CD4-positive, CD25-positive, alpha-beta regulatory T cell (primary cell): ENCODE measurements around the gene MISP. TPM values are rescaled to one million over a fixed set of nuclear protein-coding genes. Genes with fewer than 3 reads are reported as not detected.
A peak's percentile ranks its signal among the peaks of the same experiment; 100 is the strongest.
"Not testable (repeated sequence)": the region's sequence is repeated elsewhere in the genome, so short reads cannot be mapped to it uniquely, and the experiment has no call there.

ENCODE experiments used
- ATAC-seq, 2 donors: fragments of 150-1000 bp; cut with Tn5 transposase; one replicate each; pipeline ENCODE4 v1.10.0; 2021; ENCODE audit warnings: low read depth in 2 of 2, moderate number of reproducible peaks in 2 of 2, moderate library complexity in 1 of 2
- DNase-seq, 3 donors: peaks; one replicate each; pipeline versions ENCODE4 v3.0.0 to v3.0.0-alpha.2; 2012 to 2022; ENCODE audit warnings: mixed read lengths in 1 of 3
- H3K27ac ChIP-seq: one replicate; pipeline ENCODE4 v1.7.0; 2013; ENCODE audit warnings: mild to moderate bottlenecking, low read length; ENCODE audit not compliant: insufficient read depth, poor library complexity, severe bottlenecking
- H3K27me3 ChIP-seq: one replicate; pipeline ENCODE4 v1.7.0; 2013; ENCODE audit warnings: low read length; ENCODE audit not compliant: control insufficient read depth, insufficient read depth
- H3K36me3 ChIP-seq: one replicate; pipeline ENCODE4 v1.7.0; 2013; ENCODE audit warnings: mild to moderate bottlenecking, low read length, moderate library complexity; ENCODE audit not compliant: control insufficient read depth, insufficient read depth
- H3K4me1 ChIP-seq: 2 replicates; pipeline ENCODE4 v1.7.0; 2013; ENCODE audit warnings: mild to moderate bottlenecking, low read length; ENCODE audit not compliant: insufficient read depth, control insufficient read depth, poor library complexity, severe bottlenecking
- H3K4me3 ChIP-seq: one replicate; pipeline ENCODE4 v1.7.0; 2013; ENCODE audit warnings: low read depth, mild to moderate bottlenecking, low read length, moderate library complexity
- H3K9me3 ChIP-seq, 2 experiments: 1 replicate in 1 of 2; 2 replicates in 1 of 2; pipeline ENCODE4 v1.7.0; 2013; ENCODE audit warnings: low read length in 2 of 2, mild to moderate bottlenecking in 1 of 2, moderate library complexity in 1 of 2; ENCODE audit not compliant: control insufficient read depth in 2 of 2
- H3K27ac Mint-ChIP-seq, 3 donors: one replicate each; pipeline ENCODE4 v1.8.0; 2020 to 2022; ENCODE audit warnings: mild to moderate bottlenecking in 3 of 3, mixed read lengths in 3 of 3, moderate library complexity in 2 of 3
- H3K27me3 Mint-ChIP-seq: one replicate; pipeline ENCODE4 v1.8.0; 2022; ENCODE audit warnings: mild to moderate bottlenecking, mixed read lengths
- H3K36me3 Mint-ChIP-seq: one replicate; pipeline ENCODE4 v1.8.0; 2020; ENCODE audit warnings: mixed read lengths
- H3K4me1 Mint-ChIP-seq, 4 donors: one replicate each; pipeline ENCODE4 v1.8.0; 2020 to 2022; ENCODE audit warnings: mixed read lengths in 4 of 4, mild to moderate bottlenecking in 1 of 4
- H3K4me3 Mint-ChIP-seq, 4 donors: one replicate each; pipeline ENCODE4 v1.8.0; 2020 to 2022; ENCODE audit warnings: mild to moderate bottlenecking in 4 of 4, mixed read lengths in 4 of 4, moderate library complexity in 3 of 4
- H3K9me3 Mint-ChIP-seq, 7 donors: one replicate each; pipeline ENCODE4 v1.8.0; 2020 to 2022; ENCODE audit warnings: mixed read lengths in 7 of 7, mild to moderate bottlenecking in 3 of 7, moderate library complexity in 2 of 7
- polyA plus RNA-seq, 4 donors: library from polyadenylated mRNA; unstranded; fragments of 300-500 nt; fragmentation: Illumina TruSeq; gene quantifications; one replicate each; pipeline ENCODE4 v1.2.3, GENCODE V29; 2021
- total RNA-seq: library from RNA; stranded (reverse); gene quantifications from one replicate; pipeline ENCODE4 v1.2.3, GENCODE V29; 2022

The MISP gene
- total and polyA plus RNA-seq, 5 donors from 2014 or later, result not detected

- not testable (repeated sequence) for H3K4me3 ChIP-seq, H3K9me3 Mint-ChIP-seq, H3K27me3 Mint-ChIP-seq, H3K27ac ChIP-seq, ATAC-seq, H3K4me1 Mint-ChIP-seq, H3K4me1 ChIP-seq, H3K27me3 ChIP-seq, DNase-seq, H3K36me3 Mint-ChIP-seq, H3K36me3 ChIP-seq, H3K4me3 Mint-ChIP-seq
- peak overlapping the region in 1 of 3 donors; percentile 8 for H3K27ac Mint-ChIP-seq
- H3K9me3 ChIP-seq, result peaks cover 1 to 17% of the 10 kb centered on the region in 2 experiments
Observed at GRCh38 chr19:745138-745537, 5.8 kb upstream of the MISP start.

- Histone ChIP-seq H3K27ac (no peak overlapping the region), H3K4me3 (no peak overlapping the region), H3K36me3 (no peaks in the 10 kb centered on the region), H3K4me1 (no peaks in the 10 kb centered on the region), H3K27me3 (no peaks in the 10 kb centered on the region), H3K9me3 (peaks cover 1 to 17% of the 10 kb centered on the region in 2 experiments)
- Mint-ChIP-seq H3K27ac (no peak overlapping the region), H3K4me3 (no peak overlapping the region), H3K9me3 (peaks cover 0 to 4% (median 0%) of the 10 kb centered on the region in 7 donors), H3K4me1 (no peaks in the 10 kb centered on the region), H3K36me3 (no peaks in the 10 kb centered on the region), H3K27me3 (no peaks in the 10 kb centered on the region)
- no peak for DNase-seq
- no peak for ATAC-seq
Observed at GRCh38 chr19:746208-746819, 4.6 kb upstream of the MISP start.

GRCh38 chr19:746956-747355, 4.0 kb upstream of the MISP start:
- H3K27ac Mint-ChIP-seq, result no peak overlapping the region
- ATAC-seq (no peak), DNase-seq (no peak)
- no peaks in the 10 kb centered on the region for H3K4me1 Mint-ChIP-seq
- no peaks in the 10 kb centered on the region for H3K4me1 ChIP-seq
- H3K36me3 Mint-ChIP-seq, result no peaks in the 10 kb centered on the region
- H3K4me3 Mint-ChIP-seq, result no peak overlapping the region
- H3K4me3 ChIP-seq, result no peak overlapping the region
- no peaks in the 10 kb centered on the region for H3K27me3 ChIP-seq
- H3K9me3 Mint-ChIP-seq, result peaks cover 0 to 4% (median 0%) of the 10 kb centered on the region in 7 donors
- H3K27ac ChIP-seq, result no peak overlapping the region
- no peaks in the 10 kb centered on the region for H3K36me3 ChIP-seq
- peaks cover 1 to 17% of the 10 kb centered on the region in 2 experiments for H3K9me3 ChIP-seq
- no peaks in the 10 kb centered on the region for H3K27me3 Mint-ChIP-seq

- no peaks in the 10 kb centered on the region for H3K27me3 Mint-ChIP-seq
- ATAC-seq (no peak), DNase-seq (no peak)
- H3K4me1 ChIP-seq, result no peaks in the 10 kb centered on the region
- no peak overlapping the region for H3K4me3 ChIP-seq
- peaks cover 1 to 17% of the 10 kb centered on the region in 2 experiments for H3K9me3 ChIP-seq
- H3K36me3 Mint-ChIP-seq, result no peaks in the 10 kb centered on the region
- peaks cover 0 to 4% (median 0%) of the 10 kb centered on the region in 7 donors for H3K9me3 Mint-ChIP-seq
- H3K36me3 ChIP-seq, result no peaks in the 10 kb centered on the region
- H3K27me3 ChIP-seq, result no peaks in the 10 kb centered on the region
- H3K27ac ChIP-seq, result no peak overlapping the region
- H3K4me3 Mint-ChIP-seq, result no peak overlapping the region
- no peaks in the 10 kb centered on the region for H3K4me1 Mint-ChIP-seq
- H3K27ac Mint-ChIP-seq, result no peak overlapping the region
Observed at GRCh38 chr19:747432-748273, 3.3 kb upstream of the MISP start.

- H3K36me3 Mint-ChIP-seq, result no peaks in the 10 kb centered on the region
- H3K4me1 Mint-ChIP-seq, result no peaks in the 10 kb centered on the region
- ATAC-seq, result no peak
Observed at GRCh38 chr19:748274-748598, 2.7 kb upstream of the MISP start.

GRCh38 chr19:749811-750210, 1.1 kb upstream of the MISP start:
- H3K4me1 Mint-ChIP-seq, result no peaks in the 10 kb centered on the region
- Histone ChIP-seq H3K4me1 (no peaks in the 10 kb centered on the region), H3K36me3 (no peaks in the 10 kb centered on the region), H3K9me3 (peaks cover 0 to 17% of the 10 kb centered on the region in 2 experiments), H3K27me3 (no peaks in the 10 kb centered on the region), H3K4me3 (no peak overlapping the region), H3K27ac (no peak overlapping the region)
- no peak overlapping the region for H3K4me3 Mint-ChIP-seq
- H3K36me3 Mint-ChIP-seq, result no peaks in the 10 kb centered on the region
- ATAC-seq, result no peak
- no peak overlapping the region for H3K27ac Mint-ChIP-seq
- peaks cover 0 to 1% (median 0%) of the 10 kb centered on the region in 7 donors for H3K9me3 Mint-ChIP-seq
- no peak for DNase-seq
- H3K27me3 Mint-ChIP-seq, result no peaks in the 10 kb centered on the region

More at GRCh38 chr19:748274-748598, 2.7 kb upstream of the MISP start:
- no peaks in the 10 kb centered on the region for H3K27me3 ChIP-seq
- H3K36me3 ChIP-seq, result no peaks in the 10 kb centered on the region
- peaks cover 1 to 17% of the 10 kb centered on the region in 2 experiments for H3K9me3 ChIP-seq
- DNase-seq, result no peak
- H3K27ac Mint-ChIP-seq, result no peak overlapping the region
- no peak overlapping the region for H3K27ac ChIP-seq
- peaks cover 0 to 4% (median 0%) of the 10 kb centered on the region in 7 donors for H3K9me3 Mint-ChIP-seq
- no peaks in the 10 kb centered on the region for H3K27me3 Mint-ChIP-seq
- no peaks in the 10 kb centered on the region for H3K4me1 ChIP-seq
- no peak overlapping the region for H3K4me3 Mint-ChIP-seq
- no peak overlapping the region for H3K4me3 ChIP-seq

GRCh38 chr19:751501-752341, 809 bp downstream of the MISP start:
- peaks cover 0 to 1% (median 0%) of the 10 kb centered on the region in 7 donors for H3K9me3 Mint-ChIP-seq
- Histone ChIP-seq H3K9me3 (peaks cover 0 to 16% of the 10 kb centered on the region in 2 experiments), H3K27me3 (no peaks in the 10 kb centered on the region), H3K4me1 (no peaks in the 10 kb centered on the region), H3K27ac (no peak overlapping the region), H3K36me3 (no peaks in the 10 kb centered on the region), H3K4me3 (no peak overlapping the region)
- no peaks in the 10 kb centered on the region for H3K4me1 Mint-ChIP-seq
- ATAC-seq (peak in 1 of 2 donors; percentile 36), DNase-seq (no peak)
- no peaks in the 10 kb centered on the region for H3K36me3 Mint-ChIP-seq
- no peak overlapping the region for H3K4me3 Mint-ChIP-seq
- H3K27ac Mint-ChIP-seq, result no peak overlapping the region
- no peaks in the 10 kb centered on the region for H3K27me3 Mint-ChIP-seq
